ENCODE results near the gene TSNAXIP1.

- TF ChIP-seq TAF1 (IDR thresholded peaks at IDR 0.05; ENCODE audit: low read depth, low read length) (no peak), POLR2A (IDR thresholded peaks at IDR 0.05; ENCODE audit: low read depth, low read length) (no peak), POLR2AphosphoS5 (IDR thresholded peaks at IDR 0.05; ENCODE audit: low read depth, low read length) (no peak)
These were observed 48.7 kb upstream of the TSNAXIP1 start for GRCh38 chr16:67758006-67758405.

All from GM12891 (cell line).